H4 (cell line): Measurements from ENCODE around the gene LPP. TPM values are rescaled to one million over a fixed set of nuclear protein-coding genes. Genes with fewer than 3 reads are reported as not detected.

Experiments used
- DNase-seq: peaks from one replicate; pipeline ENCODE4 v3.0.0-alpha.2; 2015; ENCODE audit warnings: low spot score
- total RNA-seq: library from RNA; depleted of rRNA; stranded (reverse); fragments of >200 nt; shearing (Covaris generic); gene quantifications from 2 replicates; pipeline ENCODE4 v1.2.3, GENCODE V29; 2014

LPP gene
- total RNA-seq, 1 experiment from 2014 or later: 28.3 TPM

GRCh38 chr3:188220988-188221818, 67.2 kb downstream of the LPP start:
- DNase-seq: no peak

DNA sequence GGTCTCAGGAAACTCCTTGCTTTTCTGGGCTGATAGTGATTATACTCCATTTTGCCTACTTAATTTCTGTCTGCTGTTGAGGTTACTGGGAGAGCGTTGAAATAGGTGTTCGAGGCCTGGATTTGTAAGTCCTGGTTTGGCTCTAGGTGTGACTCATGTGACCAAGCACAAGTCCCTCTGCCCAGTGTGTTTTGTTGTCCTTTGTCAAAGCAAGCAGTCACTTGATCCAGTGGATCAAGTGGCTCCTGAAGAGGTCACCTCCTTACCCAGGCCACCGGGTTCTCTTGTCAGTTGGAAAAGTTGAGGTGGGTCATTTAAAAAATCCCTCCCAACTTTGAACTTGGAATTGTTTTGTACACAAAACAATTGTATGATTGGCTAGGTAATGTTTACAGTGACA, 70.0 kb downstream of the LPP start:
- no peak for DNase-seq

GRCh38 chr3:188227442-188227841, 73.5 kb downstream of the LPP start:
- DNase-seq: no peak

DNA sequence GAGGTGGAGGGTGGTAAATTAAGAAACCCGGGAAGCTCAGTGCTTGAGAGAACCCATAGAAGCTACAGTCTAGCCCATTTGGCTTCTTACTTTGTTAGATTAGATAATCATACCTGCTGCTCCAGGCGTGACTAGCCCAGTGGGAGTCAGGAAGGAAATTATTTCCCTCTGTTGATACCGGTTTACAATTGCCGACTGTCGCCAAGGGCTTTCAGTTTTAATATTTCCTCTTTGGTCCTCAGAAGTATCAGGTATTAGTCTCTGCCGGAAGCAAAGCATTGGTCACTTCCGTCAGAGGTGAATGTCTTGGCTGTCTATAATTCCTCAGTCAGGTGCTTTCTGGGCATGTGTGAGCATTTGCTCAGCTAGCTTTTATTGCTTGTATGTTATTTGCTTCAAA, 75.2 kb downstream of the LPP start:
- DNase-seq: no peak

DNA sequence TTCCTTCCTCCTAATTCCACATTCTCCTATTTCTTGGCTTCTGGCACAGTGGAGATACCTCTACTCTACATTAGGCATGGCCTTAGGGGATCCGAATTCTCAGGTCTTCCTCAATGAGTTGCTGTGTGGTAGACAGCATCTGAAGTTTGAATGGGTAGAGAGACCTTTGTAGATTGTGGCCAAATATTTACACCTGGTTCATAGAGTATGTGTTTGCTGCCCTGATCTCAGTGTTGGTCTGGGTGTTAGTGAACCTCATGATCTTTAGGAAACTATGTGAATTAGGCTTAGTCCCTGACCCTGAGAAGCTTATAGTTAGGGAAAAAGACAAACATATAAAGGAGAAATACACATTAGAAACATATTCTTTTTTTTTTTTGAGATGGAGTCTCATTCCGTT, 75.8 kb downstream of the LPP start:
- DNase-seq: no peak

DNA sequence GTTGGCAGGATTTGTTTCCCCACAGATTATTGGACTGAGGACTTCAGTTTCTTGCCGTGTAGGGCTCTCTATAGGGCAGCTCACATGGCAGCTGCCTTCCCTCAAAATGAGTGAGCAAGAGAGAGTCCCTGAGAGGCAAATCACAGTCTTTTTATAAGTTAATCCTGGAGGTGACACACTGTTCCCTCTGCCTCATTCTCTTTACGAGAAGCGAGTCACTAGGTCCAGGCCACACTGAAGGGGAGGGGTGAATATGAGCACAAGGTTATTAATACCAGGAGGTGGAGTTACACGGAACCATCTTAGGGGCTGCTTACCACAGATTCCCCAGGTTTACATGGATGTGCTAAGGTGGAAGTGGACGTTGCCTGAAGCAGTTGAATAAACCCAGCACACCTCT, 77.0 kb downstream of the LPP start:
- peak; percentile 29 for DNase-seq

DNA sequence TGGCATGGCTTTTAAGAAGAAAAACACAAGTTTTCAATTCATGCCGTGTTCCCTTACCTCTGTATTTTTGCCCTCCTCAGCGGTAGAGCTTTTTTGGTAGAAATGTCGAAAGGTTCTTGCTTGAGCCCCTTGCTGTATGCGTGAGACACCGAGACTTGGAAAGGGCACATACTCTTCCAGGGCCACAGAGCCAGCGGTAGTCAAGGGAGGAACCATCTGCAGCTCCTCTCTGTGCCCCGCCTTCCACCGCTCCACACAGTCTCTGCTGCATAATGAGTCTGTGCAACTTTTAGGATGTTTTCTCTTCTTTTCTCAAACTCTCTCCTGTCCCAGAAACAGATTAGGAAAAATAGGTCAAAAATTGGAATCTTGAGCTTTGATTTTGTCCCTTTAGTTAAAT, 77.5 kb downstream of the LPP start:
- DNase-seq: no peak

- DNase-seq: no peak
Measured at GRCh38 chr3:188232656-188233055, 78.7 kb downstream of the LPP start.

GRCh38 chr3:188233320-188233719, 79.4 kb downstream of the LPP start:
- no peak for DNase-seq

DNA sequence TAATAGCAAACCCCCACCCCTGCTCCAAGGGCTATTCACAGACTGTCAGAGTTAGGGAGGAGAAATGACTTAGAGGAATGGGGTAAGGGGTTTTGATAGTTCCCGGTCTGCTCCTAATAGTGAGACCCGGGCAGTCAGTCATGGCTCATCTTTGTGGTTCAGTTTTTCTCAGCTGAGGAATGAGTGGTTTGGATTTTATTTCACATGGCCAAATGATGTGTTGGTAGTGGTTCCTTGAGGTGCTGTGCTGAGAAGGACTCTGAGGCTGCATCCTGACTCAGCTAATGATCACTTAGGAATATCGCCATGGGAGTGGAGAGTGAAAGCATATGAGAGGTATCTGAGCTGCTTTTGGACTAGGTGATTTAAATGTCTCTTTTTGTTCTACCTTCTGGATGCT, 80.2 kb downstream of the LPP start:
- no peak for DNase-seq

GRCh38 chr3:188236271-188236670, 82.3 kb downstream of the LPP start:
- no peak for DNase-seq

- no peak for DNase-seq
Measured at GRCh38 chr3:188239035-188239434, 85.1 kb downstream of the LPP start.

DNA sequence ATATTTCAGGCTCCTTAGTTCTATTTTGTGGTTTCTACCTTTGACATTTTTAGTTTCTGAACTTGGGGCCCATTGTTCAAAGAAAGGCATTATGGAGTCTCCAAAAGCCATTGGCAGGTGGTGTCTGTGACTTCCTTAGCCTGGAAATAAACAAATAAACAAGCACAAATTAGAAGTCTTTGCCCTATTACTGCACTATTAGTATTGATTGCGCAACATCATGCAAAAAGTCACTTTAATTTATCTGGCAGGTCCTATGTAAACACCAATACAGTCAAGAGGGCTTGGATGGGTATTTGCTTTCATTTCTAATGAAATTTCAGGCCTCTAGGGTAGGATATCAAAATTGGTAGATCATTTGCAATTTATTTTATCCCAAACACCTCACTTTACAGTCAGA, 85.6 kb downstream of the LPP start:
- DNase-seq: no peak

DNA sequence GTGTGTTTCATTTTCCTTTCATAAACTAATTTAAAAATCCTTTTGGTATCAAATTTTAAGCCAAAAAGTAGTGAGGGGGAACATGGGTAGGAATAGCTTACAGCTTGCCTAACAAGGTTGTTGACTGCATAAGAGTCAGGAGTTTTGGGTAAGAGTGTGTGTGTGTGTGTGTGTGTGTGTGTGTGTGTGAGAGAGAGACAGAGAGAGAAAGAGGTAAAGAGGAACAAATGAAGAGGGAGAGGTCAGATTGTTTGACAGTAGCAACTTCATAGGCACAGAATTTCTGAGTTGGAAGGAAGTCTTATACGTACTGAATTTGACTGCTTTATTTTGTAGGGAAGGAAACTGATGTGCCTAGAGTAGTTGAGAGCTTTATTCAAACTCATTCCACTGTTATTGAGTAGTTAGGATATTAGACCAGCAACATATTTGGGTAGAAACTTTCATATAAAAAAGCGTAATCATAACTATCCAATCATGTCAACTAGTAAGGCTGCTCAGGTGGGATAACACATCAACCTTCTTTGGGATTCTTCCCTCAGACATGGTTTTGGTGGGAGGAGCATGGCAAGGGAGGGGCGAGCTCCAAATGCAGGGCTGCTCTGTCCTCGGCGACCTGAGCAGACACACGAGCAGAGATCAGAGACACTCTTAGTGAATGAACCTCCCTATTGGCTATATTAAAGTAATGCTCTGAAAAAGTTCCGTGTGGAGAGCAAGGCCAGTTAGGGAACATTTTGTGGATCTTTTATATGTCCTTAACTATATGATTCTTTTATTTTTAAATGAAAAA, 86.4 kb downstream of the LPP start:
- no peak for DNase-seq

DNA sequence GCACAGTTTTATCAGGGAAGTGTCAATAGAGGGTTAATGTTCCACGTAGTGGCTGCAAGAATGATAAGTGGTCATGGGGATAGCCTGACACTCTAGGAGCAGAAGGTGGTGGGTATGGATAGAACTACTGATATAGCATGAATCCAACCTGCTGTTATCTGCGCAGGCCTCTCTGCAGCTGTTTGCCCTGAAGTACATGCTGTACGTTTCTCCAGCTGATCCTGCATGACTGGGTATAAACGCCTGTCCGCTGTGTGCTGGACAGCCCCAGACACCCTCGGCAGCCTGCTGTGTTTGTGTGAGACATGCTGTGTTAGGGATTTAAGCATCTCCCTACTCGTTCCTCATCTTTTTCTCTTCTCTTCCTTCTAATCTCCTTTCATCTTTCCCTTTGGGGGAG, 87.1 kb downstream of the LPP start:
- DNase-seq: no peak

GRCh38 chr3:188241883-188242282, 87.9 kb downstream of the LPP start:
- DNase-seq: no peak

DNA sequence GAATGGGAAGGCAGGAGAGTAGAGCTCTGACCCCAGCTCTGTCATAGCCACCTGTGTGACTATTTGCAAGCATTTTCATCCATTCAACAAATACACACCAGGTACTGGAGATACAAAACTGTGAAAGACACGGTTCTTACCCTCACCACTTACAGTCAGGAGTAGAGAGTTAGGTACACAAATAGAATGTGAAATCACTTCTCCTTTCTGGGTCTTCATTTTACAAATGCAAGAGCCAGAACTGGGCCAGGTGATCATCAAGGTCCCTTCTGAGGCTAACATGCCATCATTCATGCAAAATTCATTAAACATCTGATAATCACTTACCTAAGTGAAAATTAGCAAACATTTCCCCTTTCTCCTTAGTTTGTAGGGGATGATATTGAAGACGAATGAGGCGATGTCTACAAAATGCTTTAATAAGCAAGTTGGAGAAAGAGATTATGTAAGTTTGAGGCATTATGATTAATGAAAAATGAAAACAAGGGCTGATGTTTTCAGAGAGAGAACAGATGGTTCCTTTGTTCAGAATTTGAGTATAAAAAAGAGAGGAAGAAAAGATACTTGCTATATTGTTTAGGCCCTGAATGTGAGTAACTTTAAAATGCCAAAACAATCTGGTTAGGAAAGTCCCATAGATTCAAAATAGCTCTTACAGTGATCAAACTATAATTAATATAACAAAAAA, 88.6 kb downstream of the LPP start:
- no peak for DNase-seq

- no peak for DNase-seq
Measured at GRCh38 chr3:188243124-188243795, 89.3 kb downstream of the LPP start.

DNA sequence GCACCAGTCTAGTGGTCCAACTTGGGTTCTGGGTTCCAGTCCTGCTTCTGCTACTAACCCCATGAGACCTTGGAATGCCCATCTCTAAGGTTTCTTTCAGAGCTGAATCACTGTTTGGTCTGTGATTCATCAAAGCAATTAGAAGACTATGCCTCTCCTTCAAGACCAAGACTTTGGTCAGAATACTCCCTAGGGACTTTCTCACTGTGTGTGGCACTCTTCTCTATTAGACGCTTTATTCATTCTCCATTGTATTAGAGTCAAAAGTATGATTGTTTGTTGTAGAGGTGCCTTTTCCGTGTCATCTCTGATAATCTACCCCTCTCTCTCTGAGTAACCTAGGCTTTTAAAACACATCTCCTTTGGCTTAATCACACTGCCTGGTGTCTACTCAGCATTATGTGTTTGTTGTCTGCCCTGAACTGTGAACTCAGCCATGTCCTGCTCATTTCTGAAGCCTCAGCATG, 90.5 kb downstream of the LPP start:
- peak; percentile 60 for DNase-seq

DNA sequence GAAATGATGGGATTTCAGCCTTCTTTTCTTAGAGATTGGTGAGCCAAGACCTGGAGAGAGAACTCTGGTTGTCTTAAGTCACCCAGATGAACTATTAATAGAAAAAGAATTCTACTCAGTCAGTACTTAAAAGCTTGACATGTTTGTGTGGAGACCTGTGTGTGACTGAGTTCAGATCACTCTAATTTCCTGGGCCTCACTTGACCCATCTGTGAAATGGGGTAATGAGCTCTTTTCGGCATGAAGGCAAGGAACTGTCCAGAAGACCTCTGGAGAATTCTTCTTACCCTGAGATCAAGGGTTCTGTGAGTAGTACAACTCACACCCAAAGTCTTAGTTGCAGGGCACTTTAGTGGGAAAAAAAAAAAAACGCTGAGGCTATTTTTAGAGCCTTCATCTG, 92.9 kb downstream of the LPP start:
- DNase-seq: no peak

- no peak for DNase-seq
Measured at GRCh38 chr3:188248036-188248561, 94.1 kb downstream of the LPP start.
